ENCODE results near the gene TAF6. TPM values are rescaled to one million over a fixed set of nuclear protein-coding genes. Genes with fewer than 3 reads are reported as not detected.
A peak's percentile ranks its signal among the peaks of the same experiment; 100 is the strongest.

TAF6 gene
- total and polyA plus RNA-seq, 5 donors from 2014 or later, result 17.9 to 47.1 (median 23.2) TPM

GRCh38 chr7:100093925-100094486, 25.2 kb downstream of the TAF6 start:
- H3K4me1 Mint-ChIP-seq, result peaks cover 0 to 54% (median 18%) of the 10 kb centered on the region in 4 donors
- Histone ChIP-seq H3K4me1 (ENCODE audit: control insufficient read depth, insufficient read depth, low read length, poor library complexity, severe bottlenecking) (peaks cover 9% of the 10 kb centered on the region), H3K36me3 (ENCODE audit: control insufficient read depth, insufficient read depth, low read length) (peaks cover 81% of the 10 kb centered on the region), H3K4me3 (ENCODE audit: low read depth, low read length) (no peak overlapping the region), H3K27ac (ENCODE audit: insufficient read depth, low read length, poor library complexity, severe bottlenecking) (no peak overlapping the region), H3K27me3 (ENCODE audit: control insufficient read depth, insufficient read depth, low read length) (no peaks in the 10 kb centered on the region), H3K9me3 (ENCODE audit: control insufficient read depth in 2 of 2, low read length in 2 of 2) (no peaks in the 10 kb centered on the region)
- peak overlapping the region in 1 of 4 donors; percentile 66 for H3K4me3 Mint-ChIP-seq
- no peaks in the 10 kb centered on the region for H3K9me3 Mint-ChIP-seq
- ATAC-seq (ENCODE audit: low read depth in 2 of 2), result no peak
- peaks cover 73% of the 10 kb centered on the region for H3K36me3 Mint-ChIP-seq
- no peak overlapping the region for H3K27ac Mint-ChIP-seq
- peaks cover 5% of the 10 kb centered on the region for H3K27me3 Mint-ChIP-seq
- DNase-seq, result no peak

GRCh38 chr7:100093498-100093897, 25.7 kb downstream of the TAF6 start:
- DNase-seq (no peak), ATAC-seq (ENCODE audit: low read depth in 2 of 2) (no peak)
- Mint-ChIP-seq H3K36me3 (peaks cover 68% of the 10 kb centered on the region), H3K27ac (no peak overlapping the region), H3K9me3 (no peaks in the 10 kb centered on the region), H3K4me1 (peaks cover 0 to 49% (median 15%) of the 10 kb centered on the region in 4 donors), H3K27me3 (peaks cover 5% of the 10 kb centered on the region), H3K4me3 (peak overlapping the region in 2 of 4 donors; percentile 27 to 66)
- H3K4me3 ChIP-seq (ENCODE audit: low read depth, low read length), result no peak overlapping the region
- no peaks in the 10 kb centered on the region for H3K9me3 ChIP-seq (ENCODE audit: control insufficient read depth in 2 of 2, low read length in 2 of 2)
- H3K27me3 ChIP-seq (ENCODE audit: control insufficient read depth, insufficient read depth, low read length), result no peaks in the 10 kb centered on the region
- peaks cover 10% of the 10 kb centered on the region for H3K4me1 ChIP-seq (ENCODE audit: control insufficient read depth, insufficient read depth, low read length, poor library complexity, severe bottlenecking)
- no peak overlapping the region for H3K27ac ChIP-seq (ENCODE audit: insufficient read depth, low read length, poor library complexity, severe bottlenecking)
- H3K36me3 ChIP-seq (ENCODE audit: control insufficient read depth, insufficient read depth, low read length), result peaks cover 76% of the 10 kb centered on the region

GRCh38 chr7:100093054-100093453, 26.1 kb downstream of the TAF6 start:
- H3K9me3 ChIP-seq (ENCODE audit: control insufficient read depth in 2 of 2, low read length in 2 of 2), result no peaks in the 10 kb centered on the region
- peaks cover 72% of the 10 kb centered on the region for H3K36me3 ChIP-seq (ENCODE audit: control insufficient read depth, insufficient read depth, low read length)
- Mint-ChIP-seq H3K27me3 (peaks cover 5% of the 10 kb centered on the region), H3K4me3 (peak overlapping the region in 1 of 4 donors; percentile 66), H3K9me3 (no peaks in the 10 kb centered on the region), H3K27ac (no peak overlapping the region), H3K4me1 (peaks cover 0 to 49% (median 14%) of the 10 kb centered on the region in 4 donors), H3K36me3 (peaks cover 63% of the 10 kb centered on the region)
- ATAC-seq (ENCODE audit: low read depth in 2 of 2) (no peak), DNase-seq (no peak)
- peaks cover 15% of the 10 kb centered on the region for H3K4me1 ChIP-seq (ENCODE audit: control insufficient read depth, insufficient read depth, low read length, poor library complexity, severe bottlenecking)
- no peak overlapping the region for H3K27ac ChIP-seq (ENCODE audit: insufficient read depth, low read length, poor library complexity, severe bottlenecking)
- H3K4me3 ChIP-seq (ENCODE audit: low read depth, low read length), result no peak overlapping the region
- no peaks in the 10 kb centered on the region for H3K27me3 ChIP-seq (ENCODE audit: control insufficient read depth, insufficient read depth, low read length)

GRCh38 chr7:100091411-100092181, 27.6 kb downstream of the TAF6 start:
- Mint-ChIP-seq H3K4me1 (peaks cover 0 to 44% (median 12%) of the 10 kb centered on the region in 4 donors), H3K9me3 (no peaks in the 10 kb centered on the region), H3K27me3 (peaks cover 10% of the 10 kb centered on the region), H3K27ac (peak overlapping the region in 2 of 3 donors; percentile 44 to 69), H3K36me3 (peaks cover 52% of the 10 kb centered on the region), H3K4me3 (peak overlapping the region; percentile 26 to 95 (median 48))
- Histone ChIP-seq H3K27ac (ENCODE audit: insufficient read depth, low read length, poor library complexity, severe bottlenecking) (no peak overlapping the region), H3K9me3 (ENCODE audit: control insufficient read depth in 2 of 2, low read length in 2 of 2) (no peaks in the 10 kb centered on the region), H3K4me1 (ENCODE audit: control insufficient read depth, insufficient read depth, low read length, poor library complexity, severe bottlenecking) (peaks cover 17% of the 10 kb centered on the region), H3K4me3 (ENCODE audit: low read depth, low read length) (no peak overlapping the region), H3K27me3 (ENCODE audit: control insufficient read depth, insufficient read depth, low read length) (no peaks in the 10 kb centered on the region), H3K36me3 (ENCODE audit: control insufficient read depth, insufficient read depth, low read length) (peaks cover 58% of the 10 kb centered on the region)
- peak in 1 of 3 donors; percentile 13 for DNase-seq
- ATAC-seq (ENCODE audit: low read depth in 2 of 2), result no peak

- peak overlapping the region in 1 of 3 donors; percentile 56 for H3K27ac Mint-ChIP-seq
- ATAC-seq (ENCODE audit: low read depth in 2 of 2) (no peak), DNase-seq (no peak)
- Histone ChIP-seq H3K27ac (ENCODE audit: insufficient read depth, low read length, poor library complexity, severe bottlenecking) (no peak overlapping the region), H3K9me3 (ENCODE audit: control insufficient read depth in 2 of 2, low read length in 2 of 2) (no peaks in the 10 kb centered on the region), H3K36me3 (ENCODE audit: control insufficient read depth, insufficient read depth, low read length) (peaks cover 50% of the 10 kb centered on the region), H3K27me3 (ENCODE audit: control insufficient read depth, insufficient read depth, low read length) (no peaks in the 10 kb centered on the region), H3K4me3 (ENCODE audit: low read depth, low read length) (no peak overlapping the region), H3K4me1 (ENCODE audit: control insufficient read depth, insufficient read depth, low read length, poor library complexity, severe bottlenecking) (peaks cover 17% of the 10 kb centered on the region)
- H3K4me3 Mint-ChIP-seq, result peak overlapping the region; percentile 89 to 95 (median 94)
- peaks cover 47% of the 10 kb centered on the region for H3K36me3 Mint-ChIP-seq
- peaks cover 0 to 42% (median 12%) of the 10 kb centered on the region in 4 donors for H3K4me1 Mint-ChIP-seq
- H3K27me3 Mint-ChIP-seq, result peaks cover 10% of the 10 kb centered on the region
- H3K9me3 Mint-ChIP-seq, result no peaks in the 10 kb centered on the region
Measured at GRCh38 chr7:100090527-100091410, 28.4 kb downstream of the TAF6 start.

GRCh38 chr7:100089458-100090196, 29.5 kb downstream of the TAF6 start:
- Mint-ChIP-seq H3K4me3 (peak overlapping the region; percentile 89 to 95 (median 94)), H3K9me3 (no peaks in the 10 kb centered on the region), H3K27me3 (peaks cover 14% of the 10 kb centered on the region), H3K27ac (peak overlapping the region; percentile 54 to 94 (median 93)), H3K4me1 (peaks cover 0 to 36% (median 14%) of the 10 kb centered on the region in 4 donors), H3K36me3 (peaks cover 39% of the 10 kb centered on the region)
- Histone ChIP-seq H3K36me3 (ENCODE audit: control insufficient read depth, insufficient read depth, low read length) (peaks cover 39% of the 10 kb centered on the region), H3K4me1 (ENCODE audit: control insufficient read depth, insufficient read depth, low read length, poor library complexity, severe bottlenecking) (peaks cover 17% of the 10 kb centered on the region), H3K4me3 (ENCODE audit: low read depth, low read length) (peak overlapping the region; percentile 84), H3K27ac (ENCODE audit: insufficient read depth, low read length, poor library complexity, severe bottlenecking) (peak overlapping the region; percentile 86), H3K27me3 (ENCODE audit: control insufficient read depth, insufficient read depth, low read length) (no peaks in the 10 kb centered on the region), H3K9me3 (ENCODE audit: control insufficient read depth in 2 of 2, low read length in 2 of 2) (no peaks in the 10 kb centered on the region)
- DNase-seq (no peak), ATAC-seq (ENCODE audit: low read depth in 2 of 2) (no peak)

Measured in CD4-positive, CD25-positive, alpha-beta regulatory T cell (primary cell).